BJ (cell line): Measurements from ENCODE around the gene ATP8A2. TPM values are rescaled to one million over a fixed set of nuclear protein-coding genes. Genes with fewer than 3 reads are reported as not detected.

Experiments used
- CTCF ChIA-PET: fragments of 350-600 bp; formaldehyde crosslinking; extraction: SDS; loops from one replicate; lab custom pipeline; 2021; ENCODE audit warnings: antibody characterized with exemption, inconsistent platforms; lab: Yijun Ruan, JAX
- POLR2A ChIA-PET: fragments of 300-600 bp; sonication (Branson Sonifier 250); formaldehyde crosslinking; extraction: SDS; loops from one replicate; lab custom pipeline; 2021; ENCODE audit warnings: antibody characterized with exemption; lab: Charles Lee
- DNase-seq: peaks from one replicate; pipeline ENCODE4 v3.0.0-alpha.2; 2011; ENCODE audit warnings: low read depth
- H3K27me3 ChIP-seq: 2 replicates; pipeline ENCODE4 v1.6.0; 2011; ENCODE audit warnings: low read length; ENCODE audit not compliant: control insufficient read depth, insufficient read depth
- H3K36me3 ChIP-seq: 2 replicates; pipeline ENCODE4 v1.5.1; 2011; ENCODE audit warnings: low read length; ENCODE audit not compliant: control insufficient read depth, insufficient read depth
- H3K4me3 ChIP-seq: 2 replicates; pipeline ENCODE4 v1.5.1; 2011; ENCODE audit warnings: low read depth, mild to moderate bottlenecking, control low read depth, low read length
- CTCF ChIP-seq: IDR thresholded peaks from 2 replicates; pipeline ENCODE4 v1.5.1; 2011; ENCODE audit warnings: low read depth, mild to moderate bottlenecking, control low read depth, inconsistent platforms, low read length, moderate library complexity; ENCODE audit not compliant: insufficient read depth
- polyA plus RNA-seq: library from polyadenylated mRNA; depleted of rRNA; stranded (reverse); fragments of >200 nt; gene quantifications from 2 replicates; pipeline ENCODE4 v1.2.3, GENCODE V29; 2011

ATP8A2 gene
- polyA plus RNA-seq, 1 experiment: 0.02 TPM

- no peak for DNase-seq
- no peak for TF ChIP-seq CTCF
- no peaks in the 10 kb centered on the region for H3K27me3 ChIP-seq
- ChIA-PET POLR2A (no interaction called here), CTCF (interaction anchor here (0.8 to 1.4 kb wide), 2 partner anchors 9 to 86 kb away, joined by 3 to 4 read pairs; no protein-coding TSS in a partner anchor)
- no peak overlapping the region for H3K4me3 ChIP-seq
- no peaks in the 10 kb centered on the region for H3K36me3 ChIP-seq
Observed at GRCh38 chr13:25977671-25978070, 605.9 kb downstream of the ATP8A2 start.

- CTCF ChIA-PET: no interaction called here
- H3K27me3 ChIP-seq: no peaks in the 10 kb centered on the region
- no peak overlapping the region for H3K4me3 ChIP-seq
- POLR2A ChIA-PET: no interaction called here
- H3K36me3 ChIP-seq: no peaks in the 10 kb centered on the region
- DNase-seq: no peak
- no peak for TF ChIP-seq CTCF
Observed at GRCh38 chr13:25978961-25979360, 607.2 kb downstream of the ATP8A2 start.

GRCh38 chr13:25979371-25979770 lies 607.6 kb downstream of the ATP8A2 start:
- H3K36me3 ChIP-seq: no peaks in the 10 kb centered on the region
- TF ChIP-seq CTCF: no peak
- no peak for DNase-seq
- ChIA-PET POLR2A (no interaction called here), CTCF (no interaction called here)
- H3K27me3 ChIP-seq: no peaks in the 10 kb centered on the region
- H3K4me3 ChIP-seq: no peak overlapping the region

- POLR2A ChIA-PET: no interaction called here
- TF ChIP-seq CTCF: peak; percentile 44
- CTCF ChIA-PET: no interaction called here
- H3K27me3 ChIP-seq: no peaks in the 10 kb centered on the region
- H3K36me3 ChIP-seq: no peaks in the 10 kb centered on the region
- no peak for DNase-seq
- no peak overlapping the region for H3K4me3 ChIP-seq
Observed at GRCh38 chr13:25980255-25980654, 608.5 kb downstream of the ATP8A2 start.

GRCh38 chr13:25981060-25981459 lies 609.3 kb downstream of the ATP8A2 start:
- ChIA-PET CTCF (no interaction called here), POLR2A (no interaction called here)
- TF ChIP-seq CTCF: no peak
- no peak overlapping the region for H3K4me3 ChIP-seq
- no peaks in the 10 kb centered on the region for H3K36me3 ChIP-seq
- DNase-seq: no peak
- H3K27me3 ChIP-seq: no peaks in the 10 kb centered on the region
